K562 (cell line): ENCODE data around the gene TLX2. TPM values are rescaled to one million over a fixed set of nuclear protein-coding genes. Genes with fewer than 3 reads are reported as not detected.
A peak's percentile ranks its signal among the peaks of the same experiment; 100 is the strongest.

ENCODE experiments used
- ATAC-seq: fragments of 200-7000 bp; cut with Tn5 transposase; 3 replicates; pipeline ENCODE4 v1.9.1; 2020; ENCODE audit warnings: moderate library complexity
- BruUV-seq: library from RNA; stranded (reverse); fragments of 400-500 nt; replicated peaks from 2 replicates; lab custom pipeline; 2021; lab: Mats Ljungman, UMichigan
- CTCF ChIA-PET: fragments of 300-600 bp; formaldehyde crosslinking; extraction: SDS; loops from one replicate; lab custom pipeline; 2021; ENCODE audit warnings: low intra/inter-chr PET ratio; lab: Yijun Ruan, JAX
- POLR2A ChIA-PET: fragments of 300-600, 350-650 bp; sonication (Branson Sonifier 250); formaldehyde crosslinking; extraction: SDS; loops from one replicate; lab custom pipeline; 2021; ENCODE audit warnings: antibody characterized with exemption, inconsistent platforms; lab: Yijun Ruan, JAX
- DNase-seq, 4 experiments: peaks; one replicate each; pipeline versions ENCODE4 v3.0.0 to v3.0.0-alpha.2; 2011 to 2018; ENCODE audit warnings: low spot score in 3 of 4, mixed read lengths in 3 of 4; ENCODE audit errors: extremely low read depth in 1 of 4
- FAIRE-seq: peaks from 2 replicates; lab custom pipeline; 2011; peaks lifted over from hg19 to GRCh38; lab: Jason Lieb, UNC
- H2AFZ ChIP-seq: 2 replicates; pipeline ENCODE4 v1.6.0; 2011; ENCODE audit warnings: low read depth, low read length, control low read depth, inconsistent platforms
- H3K27ac ChIP-seq: fragments of 200-600 bp; 3 replicates; pipeline ENCODE4 v1.8.0; 2011; ENCODE audit warnings: low read depth, mild to moderate bottlenecking, control low read depth, inconsistent platforms, low read length, moderate library complexity, mixed read lengths; ENCODE audit errors: extremely low read depth
- H3K27me3 ChIP-seq, 2 experiments: fragments of 300-600 bp in 1 of 2; 2 replicates in 1 of 2; 3 replicates in 1 of 2; pipeline versions ENCODE4 v1.6.0 to v1.8.0; 2011; ENCODE audit warnings: inconsistent platforms in 2 of 2, low read length in 2 of 2, mild to moderate bottlenecking in 1 of 2, mixed read lengths in 1 of 2, moderate library complexity in 1 of 2; ENCODE audit not compliant: control insufficient read depth in 2 of 2, insufficient read depth in 2 of 2
- H3K36me3 ChIP-seq: fragments of 300-600 bp; 3 replicates; pipeline ENCODE4 v1.8.0; 2011; ENCODE audit warnings: mild to moderate bottlenecking, low read length, inconsistent platforms; ENCODE audit not compliant: control insufficient read depth, insufficient read depth
- H3K4me1 ChIP-seq, 2 experiments: fragments of 200-600 bp in 1 of 2; replicated peaks in 1 of 2; 2 replicates in 1 of 2; 3 replicates in 1 of 2; pipeline versions ENCODE4 v1.5.1 to v1.8.0; 2011; ENCODE audit warnings: inconsistent platforms in 2 of 2, low read length in 2 of 2, mild to moderate bottlenecking in 1 of 2, mixed read lengths in 1 of 2, moderate library complexity in 1 of 2; ENCODE audit not compliant: control insufficient read depth in 2 of 2, insufficient read depth in 2 of 2
- H3K4me2 ChIP-seq: 2 replicates; pipeline ENCODE4 v1.6.1; 2011; ENCODE audit warnings: low read length, control low read depth, inconsistent platforms, mixed read lengths; ENCODE audit not compliant: insufficient read depth
- H3K4me3 ChIP-seq: fragments of 200-600 bp; sonication (generic), shearing (Covaris generic); 2 replicates; pipeline ENCODE4 v1.5.1; 2016; ENCODE audit warnings: control low read depth, inconsistent platforms
- H3K79me2 ChIP-seq: fragments of 200-600 bp; 3 replicates; pipeline ENCODE4 v1.8.0; 2011; ENCODE audit warnings: low read length, inconsistent platforms; ENCODE audit not compliant: control insufficient read depth, insufficient read depth
- H3K9ac ChIP-seq, 2 experiments: 2 replicates each; pipeline versions ENCODE4 v1.6.0 to v1.6.1; 2011; ENCODE audit warnings: low read depth in 2 of 2, low read length in 2 of 2, control low read depth in 1 of 2, inconsistent platforms in 1 of 2, mild to moderate bottlenecking in 1 of 2, mixed read lengths in 1 of 2; ENCODE audit not compliant: insufficient read depth in 1 of 2
- H3K9me1 ChIP-seq: one replicate; pipeline ENCODE4 v1.6.0; 2011; ENCODE audit warnings: inconsistent platforms, mild to moderate bottlenecking, low read length, moderate library complexity; ENCODE audit not compliant: control insufficient read depth, insufficient read depth
- H3K9me3 ChIP-seq: replicated peaks from 2 replicates; pipeline ENCODE4 v1.5.1; 2011; ENCODE audit warnings: low read depth, low read length, inconsistent platforms; ENCODE audit not compliant: control insufficient read depth, insufficient read depth
- H4K20me1 ChIP-seq: replicated peaks from 2 replicates; pipeline ENCODE4 v1.6.1; 2011; ENCODE audit warnings: low read length, inconsistent platforms, mixed read lengths; ENCODE audit not compliant: control insufficient read depth, insufficient read depth
- ATF1 ChIP-seq, 2 experiments: fragments of 450-650 bp in 1 of 2; IDR thresholded peaks; 2 replicates each; pipeline ENCODE4 v1.6.1; 2016; ENCODE audit warnings: missing compliant biosample characterization in 1 of 2, missing genetic modification characterization in 1 of 2
- ELF1 ChIP-seq: fragments of 200-800 bp; sonication (Bioruptor generic); IDR thresholded peaks from 2 replicates; pipeline ENCODE4 v1.6.1; 2016; ENCODE audit warnings: missing genetic modification characterization, missing compliant biosample characterization
- GATAD2A ChIP-seq: fragments of 450-650 bp; IDR thresholded peaks from 2 replicates; pipeline ENCODE4 v1.6.1; 2017
- MEF2D ChIP-seq: conservative IDR thresholded peaks from 2 replicates; pipeline ENCODE4 v1.6.1; 2016; ENCODE audit warnings: low read depth, missing genetic modification characterization, missing compliant biosample characterization
- MIER1 ChIP-seq: fragments of 450-650 bp; IDR thresholded peaks from 2 replicates; pipeline ENCODE4 v1.6.1; 2016; ENCODE audit warnings: antibody characterized with exemption, mild to moderate bottlenecking, low read depth
- NCOA1 ChIP-seq: fragments of 450-650 bp; IDR thresholded peaks from 2 replicates; pipeline ENCODE4 v1.6.1; 2016; ENCODE audit warnings: low read depth
- PBX2 ChIP-seq, 2 experiments: IDR thresholded peaks in 1 of 2; conservative IDR thresholded peaks in 1 of 2; 2 replicates each; pipeline ENCODE4 v1.6.1; 2016; ENCODE audit warnings: low read depth in 2 of 2, mild to moderate bottlenecking in 1 of 2, missing compliant biosample characterization in 1 of 2, missing genetic modification characterization in 1 of 2, moderate library complexity in 1 of 2
- RNF2 ChIP-seq: sonication (generic); IDR thresholded peaks from 2 replicates; pipeline ENCODE4 v1.6.1; 2016
- TCF3 ChIP-seq: sonication (generic); formaldehyde crosslinking; IDR thresholded peaks from 2 replicates; pipeline ENCODE4 v1.4.0; 2020; ENCODE audit warnings: mild to moderate bottlenecking, missing genetic modification reagents
- TOE1 ChIP-seq, 2 experiments: fragments of 450-650 bp in 1 of 2; sonication (generic) in 1 of 2; formaldehyde crosslinking in 1 of 2; IDR thresholded peaks; 2 replicates each; pipeline versions ENCODE4 v1.7.1 to v1.8.0; 2016 to 2022; ENCODE audit warnings: borderline replicate concordance in 2 of 2, mild to moderate bottlenecking in 2 of 2, antibody characterized with exemption in 1 of 2, inconsistent platforms in 1 of 2, low read depth in 1 of 2, missing genetic modification reagents in 1 of 2, moderate library complexity in 1 of 2
- ZNF830 ChIP-seq: fragments of 250-450 bp; sonication (Bioruptor Pico); IDR thresholded peaks from 2 replicates; pipeline ENCODE4 v1.5.0; 2021; ENCODE audit warnings: mild to moderate bottlenecking
- WGBS: fragments of 100-300 bp; shearing (Covaris generic); methylation state at CpG from one replicate; pipeline ENCODE4 v1.1.6; 2016; ENCODE audit warnings: low coverage, mixed read lengths; ENCODE audit not compliant: insufficient coverage; ENCODE audit errors: missing lambda C conversion rate; 5-methylcytosine and 5-hydroxymethylcytosine counted together
- in situ Hi-C: fragments of 300-500 bp; cut with MboI; formaldehyde crosslinking; loops from 4 replicates; pipeline ENCODE4 v1.15.0; 2018; ENCODE audit warnings: inconsistent platforms, mixed read lengths
- intact Hi-C: fragments of 100-400 bp; cut with micrococcal nuclease; formaldehyde crosslinking; loops from 2 replicates; pipeline ENCODE4 v1.14.2; 2022
- polyA plus RNA-seq, 8 experiments: library from polyadenylated mRNA; depleted of rRNA in 4 of 8; stranded (reverse) in 5 of 8; unstranded in 3 of 8; fragments of >200 nt; fragmentation: Nextera tagmentation in 2 of 8; fragmentation: Illumina TruSeq in 1 of 8; extraction: Ambion mirVana in 2 of 8; extraction: Trizol in 1 of 8; gene quantifications; 2 replicates each; pipeline versions ENCODE4 v1.2.1 to v1.2.3, GENCODE V29; 2011 to 2014; ENCODE audit warnings: inconsistent platforms in 1 of 8, missing spikeins in 1 of 8
- total RNA-seq, 7 experiments: library from RNA; depleted of rRNA in 6 of 7; stranded (reverse); fragments of >200 nt in 6 of 7; fragmentation: Illumina TruSeq in 2 of 7; extraction: Trizol in 2 of 7; gene quantifications; 2 replicates each; pipeline versions ENCODE4 v1.2.1 to v1.2.3, GENCODE V29; 2011 to 2021; ENCODE audit warnings: low replicate concordance in 1 of 7
- TF ChIP-seq, protein P1 (sequence below), 2 experiments: fragments of 250-450 bp in 1 of 2; fragments of 450-650 bp in 1 of 2; sonication (Bioruptor Pico) in 1 of 2; IDR thresholded peaks; 2 replicates each; pipeline versions ENCODE4 v1.6.1 to v1.8.0; 2016 to 2021; ENCODE audit warnings: mild to moderate bottlenecking in 2 of 2, moderate library complexity in 2 of 2, missing compliant biosample characterization in 1 of 2, missing genetic modification characterization in 1 of 2

Gene TLX2
- total and polyA plus RNA-seq, 9 of the 15 experiments (the other 6 are each of a cell fraction or from before 2014, with no cell fraction given), result not detected

- peak overlapping the region; percentile 95 to 97 for H3K9ac ChIP-seq
- in situ Hi-C loops (no loop called here), intact Hi-C loops (loop anchor here (2.0 to 5.0 kb wide), 3 partner anchors 24 to 278 kb away; partner anchors contain the start of gene DOK1)
- H3K9me1 ChIP-seq, result peaks cover 3% of the 10 kb centered on the region
- WGBS, result under 1% methylated on average over 35 of the region's 54 CpGs
- peaks cover 5% of the 10 kb centered on the region; the same call in 1 of the 2 replicates for H4K20me1 ChIP-seq
- FAIRE-seq (peak; percentile 97), DNase-seq (peak; percentile 85 to 96 (median 92)), ATAC-seq (peak; percentile 80)
- H2AFZ ChIP-seq, result peak overlapping the region; percentile 70
- peaks cover 52% of the 10 kb centered on the region for H3K79me2 ChIP-seq
- ChIA-PET CTCF (interaction anchor here (1.5 to 2.0 kb wide), 2 partner anchors 48 to 57 kb away, joined by 4 to 12 read pairs; partner anchors contain the start of genes CCDC142 and TTC31), POLR2A (interaction anchor here (0.6 to 3.9 kb wide), 21 partner anchors 9 to 627 kb away, joined by 3 to 25 read pairs (median 4); partner anchors contain the start of genes CCDC142, LOXL3, MRPL53 and TTC31)
- H3K4me2 ChIP-seq, result peak overlapping the region; percentile 97
- H3K4me1 ChIP-seq, result peaks cover 28 to 37% of the 10 kb centered on the region in 2 experiments
- no peaks in the 10 kb centered on the region for H3K9me3 ChIP-seq
- H3K27me3 ChIP-seq, result no peaks in the 10 kb centered on the region
- H3K27ac ChIP-seq, result peak overlapping the region; percentile 84
- peaks cover 65% of the 10 kb centered on the region for H3K36me3 ChIP-seq
- H3K4me3 ChIP-seq, result peak overlapping the region; percentile 96
- BruUV-seq, result TSS peak; percentile 62
- TF ChIP-seq PBX2 (CRISPR knock-in tag; IDR thresholded peaks at IDR 0.05; ENCODE audit: low read depth), result no peak
- no peak for TF ChIP-seq PBX2 (tag; conservative IDR thresholded peaks at IDR 0.05; ENCODE audit: low read depth)
- TF ChIP-seq TOE1 (IDR thresholded peaks at IDR 0.05; ENCODE audit: borderline replicate concordance), result 0 out of 2 replicates have a peak, but pooled peaks have one; percentile 29
- no peak for TF ChIP-seq TOE1 (CRISPR knock-in tag; IDR thresholded peaks at IDR 0.05; ENCODE audit: borderline replicate concordance, low read depth)
- TF ChIP-seq GATAD2A, result 0 out of 2 replicates have a peak, but pooled peaks have one; percentile 45
- peak; percentile 19; the same call in 1 of the 2 replicates for TF ChIP-seq NCOA1
- peak; percentile 85; the same call in 1 of the 2 replicates for TF ChIP-seq RNF2
- TF ChIP-seq TCF3, result peak; percentile 90
- TF ChIP-seq MEF2D (tag), result 0 out of 2 replicates have a peak, but pooled peaks have one; percentile 21
- no peak for TF ChIP-seq ATF1 (CRISPR knock-in tag; IDR thresholded peaks at IDR 0.05)
- peak; percentile 61 for TF ChIP-seq ATF1 (tag; IDR thresholded peaks at IDR 0.05)
- 0 out of 2 replicates have a peak, but pooled peaks have one; percentile 58 for TF ChIP-seq ZNF830 (CRISPR knock-in tag)
- 0 out of 2 replicates have a peak, but pooled peaks have one; percentile 21 for TF ChIP-seq ELF1 (tag)
- peak; percentile 58; the same call in 1 of the 2 replicates for TF ChIP-seq MIER1
- TF ChIP-seq, protein P1, sequence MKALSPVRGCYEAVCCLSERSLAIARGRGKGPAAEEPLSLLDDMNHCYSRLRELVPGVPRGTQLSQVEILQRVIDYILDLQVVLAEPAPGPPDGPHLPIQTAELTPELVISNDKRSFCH (CRISPR knock-in tag; IDR thresholded peaks at IDR 0.05), result no peak
- TF ChIP-seq, protein P1 (tag; IDR thresholded peaks at IDR 0.05), result no peak
These were observed 16.3 kb downstream of the TLX2 start for GRCh38 chr2:74530239-74531187.
